ENCODE measurements around the gene SRSF2. TPM values are rescaled to one million over a fixed set of nuclear protein-coding genes. Genes with fewer than 3 reads are reported as not detected.

The SRSF2 gene
- polyA plus RNA-seq, 2 of the 4 experiments (the other 2 are of a cell fraction): 338 to 412 TPM

- TF ChIP-seq TFCP2L1 (CRISPR knock-in tag; IDR thresholded peaks at IDR 0.05): peak; percentile 90
- peak; percentile 97 for TF ChIP-seq POLR2AphosphoS2 (conservative IDR thresholded peaks at IDR 0.05; ENCODE audit: low read length)
- TF ChIP-seq, protein P1, sequence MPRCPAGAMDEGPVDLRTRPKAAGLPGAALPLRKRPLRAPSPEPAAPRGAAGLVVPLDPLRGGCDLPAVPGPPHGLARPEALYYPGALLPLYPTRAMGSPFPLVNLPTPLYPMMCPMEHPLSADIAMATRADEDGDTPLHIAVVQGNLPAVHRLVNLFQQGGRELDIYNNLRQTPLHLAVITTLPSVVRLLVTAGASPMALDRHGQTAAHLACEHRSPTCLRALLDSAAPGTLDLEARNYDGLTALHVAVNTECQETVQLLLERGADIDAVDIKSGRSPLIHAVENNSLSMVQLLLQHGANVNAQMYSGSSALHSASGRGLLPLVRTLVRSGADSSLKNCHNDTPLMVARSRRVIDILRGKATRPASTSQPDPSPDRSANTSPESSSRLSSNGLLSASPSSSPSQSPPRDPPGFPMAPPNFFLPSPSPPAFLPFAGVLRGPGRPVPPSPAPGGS (IDR thresholded peaks at IDR 0.05): 0 out of 3 replicates have a peak, but pooled peaks have one; percentile 7
- TF ChIP-seq, protein P2, sequence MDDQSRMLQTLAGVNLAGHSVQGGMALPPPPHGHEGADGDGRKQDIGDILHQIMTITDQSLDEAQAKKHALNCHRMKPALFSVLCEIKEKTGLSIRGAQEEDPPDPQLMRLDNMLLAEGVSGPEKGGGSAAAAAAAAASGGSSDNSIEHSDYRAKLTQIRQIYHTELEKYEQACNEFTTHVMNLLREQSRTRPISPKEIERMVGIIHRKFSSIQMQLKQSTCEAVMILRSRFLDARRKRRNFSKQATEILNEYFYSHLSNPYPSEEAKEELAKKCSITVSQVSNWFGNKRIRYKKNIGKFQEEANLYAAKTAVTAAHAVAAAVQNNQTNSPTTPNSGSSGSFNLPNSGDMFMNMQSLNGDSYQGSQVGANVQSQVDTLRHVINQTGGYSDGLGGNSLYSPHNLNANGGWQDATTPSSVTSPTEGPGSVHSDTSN (IDR thresholded peaks at IDR 0.05): peak; percentile 7; the same call in 1 of the 2 replicates
- no peak for TF ChIP-seq POLR2A (IDR thresholded peaks at IDR 0.05; ENCODE audit: low read length)
- TF ChIP-seq, protein P3, sequence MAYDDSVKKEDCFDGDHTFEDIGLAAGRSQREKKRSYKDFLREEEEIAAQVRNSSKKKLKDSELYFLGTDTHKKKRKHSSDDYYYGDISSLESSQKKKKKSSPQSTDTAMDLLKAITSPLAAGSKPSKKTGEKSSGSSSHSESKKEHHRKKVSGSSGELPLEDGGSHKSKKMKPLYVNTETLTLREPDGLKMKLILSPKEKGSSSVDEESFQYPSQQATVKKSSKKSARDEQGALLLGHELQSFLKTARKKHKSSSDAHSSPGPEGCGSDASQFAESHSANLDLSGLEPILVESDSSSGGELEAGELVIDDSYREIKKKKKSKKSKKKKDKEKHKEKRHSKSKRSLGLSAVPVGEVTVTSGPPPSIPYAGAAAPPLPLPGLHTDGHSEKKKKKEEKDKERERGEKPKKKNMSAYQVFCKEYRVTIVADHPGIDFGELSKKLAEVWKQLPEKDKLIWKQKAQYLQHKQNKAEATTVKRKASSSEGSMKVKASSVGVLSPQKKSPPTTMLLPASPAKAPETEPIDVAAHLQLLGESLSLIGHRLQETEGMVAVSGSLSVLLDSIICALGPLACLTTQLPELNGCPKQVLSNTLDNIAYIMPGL (CRISPR knock-in tag; IDR thresholded peaks at IDR 0.05; ENCODE audit: borderline replicate concordance): peak; percentile 72; the same call in 1 of the 2 replicates
- no peak for TF ChIP-seq FOSL2 (IDR thresholded peaks at IDR 0.05)
- 0 out of 2 replicates have a peak, but pooled peaks have one; percentile 3 for TF ChIP-seq FOSL2 (CRISPR knock-in tag; IDR thresholded peaks at IDR 0.05)
- peak; percentile 52; the same call in 1 of the 2 replicates for TF ChIP-seq RARB (CRISPR knock-in tag; IDR thresholded peaks at IDR 0.05)
- TF ChIP-seq MAFK (IDR thresholded peaks at IDR 0.05; ENCODE audit: partially characterized antibody): peak; percentile 30
- 0 out of 2 replicates have a peak, but pooled peaks have one; percentile 14 for TF ChIP-seq JUNB (IDR thresholded peaks at IDR 0.05)
- TF ChIP-seq EHF (CRISPR knock-in tag; IDR thresholded peaks at IDR 0.05): no peak; the same call in 1 of the 2 replicates
- TF ChIP-seq, protein P4, sequence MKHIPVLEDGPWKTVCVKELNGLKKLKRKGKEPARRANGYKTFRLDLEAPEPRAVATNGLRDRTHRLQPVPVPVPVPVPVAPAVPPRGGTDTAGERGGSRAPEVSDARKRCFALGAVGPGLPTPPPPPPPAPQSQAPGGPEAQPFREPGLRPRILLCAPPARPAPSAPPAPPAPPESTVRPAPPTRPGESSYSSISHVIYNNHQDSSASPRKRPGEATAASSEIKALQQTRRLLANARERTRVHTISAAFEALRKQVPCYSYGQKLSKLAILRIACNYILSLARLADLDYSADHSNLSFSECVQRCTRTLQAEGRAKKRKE (CRISPR knock-in tag; IDR thresholded peaks at IDR 0.05; ENCODE audit: low read depth): 0 out of 2 replicates have a peak, but pooled peaks have one; percentile 32
- TF ChIP-seq FOSB (CRISPR knock-in tag; IDR thresholded peaks at IDR 0.05): peak; percentile 73
- peak; percentile 90 for TF ChIP-seq HOXA7 (CRISPR knock-in tag; IDR thresholded peaks at IDR 0.05)
- no peak for TF ChIP-seq PHF8 (IDR thresholded peaks at IDR 0.05; ENCODE audit: borderline replicate concordance, low read depth)
- 0 out of 2 replicates have a peak, but pooled peaks have one; percentile 31 for TF ChIP-seq REST (IDR thresholded peaks at IDR 0.05)
- TF ChIP-seq CHD4 (IDR thresholded peaks at IDR 0.05; ENCODE audit: borderline replicate concordance): no peak
- DNase-seq (ENCODE audit: low read depth in 1 of 2, low spot score in 1 of 2): no peak
- H3K9me3 ChIP-seq: no peaks in the 10 kb centered on the region
- H3K4me3 ChIP-seq: peak overlapping the region; percentile 95; the same call in 1 of the 3 replicates
- ATAC-seq: no peak
- no peak overlapping the region for H3K27ac ChIP-seq
- 83% methylated on average over 3 of the region's 3 CpGs for WGBS (ENCODE audit: missing lambda C conversion rate)
- ChIA-PET CTCF (interaction anchor here (1.0 to 5.3 kb wide), 5 partner anchors 18 to 323 kb away, joined by 3 to 31 read pairs (median 6); no protein-coding TSS in a partner anchor), POLR2A (no interaction called here)
- H3K4me1 ChIP-seq: peaks cover 29% of the 10 kb centered on the region
- no peak for FAIRE-seq
- peak overlapping the region; percentile 86 for H3K4me2 ChIP-seq
These were observed 4.2 kb downstream of the SRSF2 start for GRCh38 chr17:76732734-76733617.
